Amygdala (tissue), 56 donors: ENCODE data around the gene NYAP2.

Experiments used
- DNase-seq, 56 donors: peaks; one replicate each; lab custom pipeline; 2025; lab: John Stamatoyannopoulos, UW

NYAP2 gene

GRCh38 chr2:225399504-225399903 is at the start of gene NYAP2:
NYAP2 (plus strand) TSS chr2:225399710; CDS start chr2:225408881, 9,171 bp downstream.
- peak in 5 of 56 donors; percentile 0 to 7 (median 4) for DNase-seq

GRCh38 chr2:225353579-225354085 is 45.9 kb upstream of the NYAP2 start:
- DNase-seq: no peak

- DNase-seq: no peak
Measured at GRCh38 chr2:225354281-225354774, 45.2 kb upstream of the NYAP2 start.

DNA sequence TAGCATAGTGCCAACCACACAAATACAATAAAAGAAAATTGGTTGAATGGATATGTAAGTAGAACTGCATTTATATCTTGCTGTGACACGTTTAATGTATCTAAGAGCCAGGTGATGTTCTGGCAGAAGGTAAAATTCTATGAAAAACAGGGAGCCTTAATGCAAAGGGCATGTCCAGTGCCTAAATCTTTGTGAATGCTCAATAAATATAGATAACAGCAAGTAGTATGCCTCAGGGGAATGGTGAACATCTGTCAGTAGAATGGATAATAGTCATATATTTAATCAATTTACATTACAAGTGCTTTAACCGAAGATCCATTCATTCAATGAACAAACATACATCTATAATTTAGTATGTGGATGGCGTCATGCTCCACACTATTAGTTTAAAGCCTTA is 43.7 kb upstream of the NYAP2 start:
- no peak for DNase-seq

DNA sequence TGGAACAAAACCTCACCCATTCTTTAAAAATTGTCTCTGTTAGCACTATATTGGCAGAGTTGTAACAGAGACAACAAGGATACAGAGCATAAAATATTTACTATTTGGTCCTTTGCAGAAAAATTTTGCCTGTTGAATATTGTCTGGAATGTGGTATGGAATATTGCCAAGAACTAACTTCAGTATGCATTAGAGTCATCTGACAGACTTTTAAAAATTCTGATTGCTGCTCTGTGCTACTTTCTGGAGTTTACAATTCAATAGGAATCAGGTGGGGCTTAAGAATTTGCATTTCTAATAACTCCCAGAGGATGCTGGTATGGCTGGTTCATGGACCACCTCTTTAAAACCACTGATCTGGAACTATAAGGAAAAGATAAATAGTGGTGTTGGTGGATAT is 32.8 kb upstream of the NYAP2 start:
- DNase-seq: no peak

- DNase-seq: no peak
Measured at GRCh38 chr2:225367482-225367881, 32.0 kb upstream of the NYAP2 start.

GRCh38 chr2:225378984-225379383 is 20.5 kb upstream of the NYAP2 start:
- DNase-seq: no peak

DNA sequence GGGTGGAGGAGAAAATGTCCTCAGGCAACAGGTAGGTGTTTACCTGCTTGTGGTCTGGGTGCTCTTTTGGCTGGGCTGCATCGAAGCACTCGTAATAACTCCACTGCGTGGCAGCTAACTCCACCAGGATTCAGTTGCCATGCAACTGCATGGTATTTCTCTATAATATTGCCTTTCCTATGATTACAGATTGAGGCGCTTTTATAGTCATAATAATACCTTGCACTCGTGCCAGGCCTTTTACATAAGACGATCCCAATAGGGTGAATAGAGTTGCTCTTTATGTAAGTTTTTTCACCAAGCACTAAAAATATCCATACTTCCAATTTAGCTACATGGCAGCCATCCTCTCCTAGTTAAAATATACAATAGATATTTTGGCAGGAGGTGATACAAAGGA is 19.7 kb upstream of the NYAP2 start:
- peak in 2 of 56 donors; percentile 2 to 5 for DNase-seq

GRCh38 chr2:225381609-225382008 is 17.9 kb upstream of the NYAP2 start:
- no peak for DNase-seq

DNA sequence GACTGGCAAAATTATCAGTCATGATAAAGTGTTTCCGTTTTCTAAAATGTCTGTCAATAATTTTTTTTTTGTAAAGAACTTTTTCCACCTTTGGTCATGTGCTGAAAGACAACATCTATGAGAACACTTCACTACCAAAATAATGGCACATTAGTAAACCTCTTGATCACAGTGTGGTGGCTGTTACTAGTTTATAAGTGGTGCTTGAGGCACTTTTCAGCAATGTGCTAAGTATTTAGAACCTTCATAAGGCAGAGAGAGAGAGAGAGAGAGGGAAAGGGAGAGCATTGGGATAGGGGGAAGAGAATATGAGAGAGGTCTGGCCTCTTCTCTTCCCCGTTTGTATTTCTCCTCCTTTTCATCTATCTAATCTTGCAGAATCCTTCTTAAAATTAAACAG is 1.1 kb upstream of the NYAP2 start:
- DNase-seq: no peak

GRCh38 chr2:225400060-225400511 is 576 bp downstream of the NYAP2 start:
- peak in 39 of 56 donors; percentile 2 to 64 (median 13) for DNase-seq

- DNase-seq: peak in 2 of 56 donors; percentile 2 to 25
Measured at GRCh38 chr2:225400546-225401400, 1.3 kb downstream of the NYAP2 start.

DNA sequence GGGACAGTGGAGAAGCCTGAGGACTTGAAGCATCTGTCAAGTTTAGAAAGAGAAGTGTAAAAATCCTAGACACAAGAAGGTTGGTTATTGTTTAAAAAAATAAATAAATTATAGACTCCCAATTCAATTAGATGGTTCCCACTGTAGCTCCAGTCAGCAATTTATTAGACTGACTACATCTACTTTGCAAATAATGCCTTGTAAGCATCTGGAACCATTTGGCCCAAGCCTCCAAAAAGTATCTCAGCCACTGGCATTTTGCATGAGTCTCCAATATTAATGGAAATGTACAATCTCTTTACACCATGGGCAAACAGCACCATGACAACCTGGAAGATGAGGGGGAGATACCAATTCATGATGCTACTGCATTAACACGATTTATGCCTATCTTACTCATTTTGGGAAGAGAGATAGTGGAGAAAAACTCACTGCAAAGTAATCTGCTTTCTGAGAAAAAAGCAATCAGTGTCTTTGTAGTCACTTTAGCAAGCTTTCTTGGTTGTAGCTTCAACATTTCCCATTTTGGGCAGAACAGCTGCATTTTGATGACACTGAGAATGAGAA is 2.8 kb downstream of the NYAP2 start:
- DNase-seq: peak in 1 of 56 donors; percentile 0

- DNase-seq: no peak
Measured at GRCh38 chr2:225411452-225411851, 11.9 kb downstream of the NYAP2 start.

DNA sequence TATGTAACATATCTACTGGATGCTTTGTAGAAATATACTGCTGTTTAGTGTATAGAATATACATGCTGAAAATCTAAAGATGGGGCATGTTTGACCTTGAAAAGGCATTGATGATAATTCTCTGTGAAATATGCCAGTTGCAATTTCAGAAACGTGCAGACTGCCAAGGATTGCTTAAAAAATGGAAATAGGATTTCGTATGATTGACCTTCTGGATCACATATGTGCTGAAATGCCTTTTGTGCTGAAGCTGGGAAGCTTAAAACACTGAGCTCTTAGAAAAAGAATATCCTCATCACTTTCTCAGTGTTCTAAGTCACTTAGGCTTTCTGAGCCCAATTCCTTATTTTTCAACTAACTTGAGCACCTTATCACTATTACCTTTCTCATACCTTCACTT is 14.3 kb downstream of the NYAP2 start:
- DNase-seq: no peak

DNA sequence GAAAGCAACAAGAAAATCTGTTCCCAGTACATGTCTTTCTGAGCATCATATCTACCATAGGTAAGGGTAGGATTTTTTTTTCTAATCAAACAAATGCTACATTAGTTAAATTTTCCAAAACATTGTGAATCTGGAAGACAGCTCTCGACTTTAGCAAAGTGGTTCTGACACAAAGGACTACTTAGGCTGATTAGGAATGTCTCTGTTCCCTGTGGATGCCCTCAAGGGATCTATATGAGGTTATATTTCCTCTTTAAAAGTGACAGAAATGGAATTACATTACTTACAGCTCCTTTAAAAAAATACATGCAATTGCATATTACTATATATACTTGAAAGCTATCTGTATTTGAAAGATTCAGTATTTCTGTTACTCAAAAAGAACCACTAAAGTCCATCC is 15.4 kb downstream of the NYAP2 start:
- DNase-seq: no peak

DNA sequence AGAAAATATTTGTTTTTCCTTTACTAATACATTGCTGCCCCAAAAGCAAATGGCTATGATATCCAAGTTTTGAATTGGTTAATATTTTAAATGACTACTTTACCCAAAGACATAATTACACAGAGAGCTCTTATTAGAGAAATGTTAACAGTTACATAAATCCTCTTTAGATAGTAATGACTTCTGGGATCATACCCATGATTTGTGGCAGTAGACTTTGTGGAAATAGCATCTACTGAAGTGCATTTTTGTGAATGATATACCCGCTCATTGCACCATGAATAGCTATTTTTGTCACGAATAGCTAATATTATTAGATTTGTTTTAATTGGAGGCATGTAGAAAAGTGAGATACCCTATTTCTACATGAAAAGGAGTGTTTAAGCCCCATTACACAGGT is 15.8 kb downstream of the NYAP2 start:
- DNase-seq: no peak

- no peak for DNase-seq
Measured at GRCh38 chr2:225415792-225416191, 16.3 kb downstream of the NYAP2 start.

GRCh38 chr2:225416616-225417367 is 17.3 kb downstream of the NYAP2 start:
- DNase-seq: no peak

DNA sequence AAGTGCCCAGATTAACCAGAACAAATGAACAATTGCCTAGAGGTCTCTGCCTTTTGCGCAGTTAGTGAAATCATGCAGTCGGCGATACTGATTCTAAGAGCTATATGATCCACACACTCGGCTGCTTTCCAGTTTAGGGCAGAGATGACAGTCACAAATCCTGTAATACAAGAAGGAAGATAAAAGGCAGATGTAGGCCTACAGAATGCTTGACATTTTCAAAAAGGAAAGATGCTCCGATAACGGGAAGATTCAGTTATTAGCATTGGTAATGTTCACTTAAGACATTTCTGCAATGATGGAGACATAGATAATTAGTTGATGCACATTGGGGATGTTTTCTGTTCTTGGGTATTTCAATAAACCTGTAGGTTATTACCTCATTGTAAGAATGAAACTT is 19.5 kb downstream of the NYAP2 start:
- no peak for DNase-seq

DNA sequence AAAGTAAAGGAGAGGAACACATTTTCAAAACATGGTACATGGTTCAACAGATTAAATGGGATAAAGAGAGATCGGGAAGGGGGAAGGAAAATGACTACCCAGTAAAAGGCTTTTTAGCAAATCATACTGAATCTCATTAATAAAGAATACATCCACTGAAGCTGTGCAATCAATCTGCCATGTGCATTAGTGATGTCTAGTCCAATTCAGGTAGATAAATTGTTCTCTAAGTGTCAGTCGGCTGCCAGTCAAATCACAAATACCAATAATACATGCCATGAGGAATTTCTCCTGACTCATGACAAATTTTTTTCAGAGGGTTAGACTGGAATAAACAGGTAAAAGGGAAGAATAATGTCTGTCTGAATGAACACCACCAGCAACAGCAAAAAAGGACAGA is 22.6 kb downstream of the NYAP2 start:
- DNase-seq: no peak
